Ovary (tissue), 3 donors: ENCODE results near the gene SYT11.

Source experiments
- CTCF ChIP-seq, 3 donors: fragments of 450-650 bp in 2 of 3; fragments of 200-600 bp in 1 of 3; IDR thresholded peaks; one replicate each; pipeline versions ENCODE4 v1.5.1 to v1.8.0; 2016 to 2022; ENCODE audit warnings: antibody characterized with exemption in 3 of 3, mild to moderate bottlenecking in 1 of 3
- POLR2A ChIP-seq: fragments of 450-650 bp; IDR thresholded peaks from one replicate; pipeline ENCODE4 v1.6.1; 2017; ENCODE audit warnings: antibody characterized with exemption, mild to moderate bottlenecking, moderate library complexity
- donor health status: DM: no; HTN: no; CAD: no.

DNA sequence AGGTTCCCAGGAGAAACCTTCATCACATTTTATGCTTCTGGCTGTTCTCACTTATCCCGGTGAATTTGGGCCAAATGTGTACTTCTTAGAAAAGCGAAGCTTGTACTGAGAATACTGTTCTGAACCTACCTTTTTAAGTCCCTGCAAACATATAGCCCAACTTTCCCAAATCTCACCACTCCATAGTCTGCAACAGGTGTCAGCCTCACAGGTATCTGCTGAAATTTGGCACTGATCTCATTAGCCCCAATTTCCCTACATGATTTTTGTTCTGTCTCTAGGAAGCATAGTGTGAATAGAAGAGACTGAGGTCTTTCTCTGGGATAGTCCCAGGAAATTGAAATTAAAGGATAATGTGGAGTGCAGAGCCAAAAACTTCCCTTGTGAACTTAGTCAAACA is 40.3 kb downstream of the SYT11 start:
- TF ChIP-seq POLR2A (no peak), CTCF (IDR thresholded peaks at IDR 0.05) (no peak)
